IMR-90 (cell line): ENCODE data around the gene CABP4. TPM values are rescaled to one million over a fixed set of nuclear protein-coding genes. Genes with fewer than 3 reads are reported as not detected.

Experiments
- ATAC-seq: fragments of 200-7000 bp; cut with Tn5 transposase; 2 replicates; pipeline ENCODE4 v1.9.1; 2020; ENCODE audit warnings: low read depth, mild to moderate bottlenecking, moderate library complexity
- BruUV-seq: library from RNA; stranded (reverse); fragments of 400-500 nt; replicated peaks from 2 replicates; lab custom pipeline; 2021; lab: Mats Ljungman, UMichigan
- CTCF ChIA-PET: fragments of 300-600 bp; formaldehyde crosslinking; extraction: SDS; loops from one replicate; lab custom pipeline; 2021; ENCODE audit warnings: antibody characterized with exemption; lab: Yijun Ruan, JAX
- POLR2A ChIA-PET: fragments of 300-600 bp; sonication (Branson Sonifier 250); formaldehyde crosslinking; loops from one replicate; lab custom pipeline; 2022; ENCODE audit warnings: antibody characterized with exemption; ENCODE audit not compliant: unreplicated experiment; lab: Charles Lee
- DNase-seq: peaks from one replicate; pipeline ENCODE4 v3.0.0; 2013
- H2AFZ ChIP-seq: replicated peaks from 2 replicates; pipeline ENCODE3; 2013; ENCODE audit warnings: low read length, mild to moderate bottlenecking; ENCODE audit not compliant: poor library complexity
- H2AK5ac ChIP-seq: 2 replicates; pipeline ENCODE4 v1.6.1; 2013; ENCODE audit warnings: low read depth, low read length, inconsistent platforms
- H2AK9ac ChIP-seq: replicated peaks from 2 replicates; pipeline ENCODE3; 2013; ENCODE audit warnings: mild to moderate bottlenecking, low read depth, low read length, moderate library complexity; ENCODE audit not compliant: poor library complexity
- H2BK120ac ChIP-seq: 2 replicates; pipeline ENCODE4 v1.6.1; 2013; ENCODE audit warnings: low read depth, low read length, inconsistent platforms
- H2BK15ac ChIP-seq: 3 replicates; pipeline ENCODE4 v1.6.1; 2013; ENCODE audit warnings: low read depth, low read length, inconsistent platforms
- H2BK20ac ChIP-seq: 2 replicates; pipeline ENCODE4 v1.6.1; 2013; ENCODE audit warnings: low read depth, mild to moderate bottlenecking, inconsistent platforms, low read length, moderate library complexity
- H2BK5ac ChIP-seq: 2 replicates; pipeline ENCODE4 v1.6.1; 2013; ENCODE audit warnings: mild to moderate bottlenecking, low read depth, low read length, inconsistent platforms; ENCODE audit not compliant: poor library complexity, severe bottlenecking
- H3K14ac ChIP-seq: replicated peaks from 2 replicates; pipeline ENCODE4 v1.6.1; 2013; ENCODE audit warnings: low read depth, low read length, inconsistent platforms
- H3K18ac ChIP-seq: 2 replicates; pipeline ENCODE4 v1.6.1; 2013; ENCODE audit warnings: low read depth, low read length, control low read depth
- H3K23ac ChIP-seq: 2 replicates; pipeline ENCODE4 v1.6.1; 2013; ENCODE audit warnings: low read depth, low read length, inconsistent platforms
- H3K27ac ChIP-seq: 2 replicates; pipeline ENCODE4 v1.5.1; 2013; ENCODE audit warnings: mild to moderate bottlenecking, control low read depth, low read length; ENCODE audit not compliant: insufficient read depth
- H3K27me3 ChIP-seq: 2 replicates; pipeline ENCODE4 v1.6.1; 2013; ENCODE audit warnings: low read length; ENCODE audit not compliant: control insufficient read depth, insufficient read depth
- H3K36me3 ChIP-seq: 2 replicates; pipeline ENCODE4 v1.6.1; 2013; ENCODE audit warnings: low read length, mixed read lengths; ENCODE audit not compliant: control insufficient read depth, insufficient read depth
- H3K4ac ChIP-seq: 2 replicates; pipeline ENCODE4 v1.6.1; 2013; ENCODE audit warnings: low read depth, low read length, inconsistent platforms
- H3K4me1 ChIP-seq: 2 replicates; pipeline ENCODE4 v1.6.1; 2013; ENCODE audit warnings: low read length, mixed read lengths; ENCODE audit not compliant: control insufficient read depth, insufficient read depth
- H3K4me2 ChIP-seq: 2 replicates; pipeline ENCODE4 v1.6.1; 2013; ENCODE audit warnings: low read depth, mild to moderate bottlenecking, control low read depth, low read length, moderate library complexity
- H3K4me3 ChIP-seq: 2 replicates; pipeline ENCODE4 v1.5.1; 2013; ENCODE audit warnings: low read depth, mild to moderate bottlenecking, control low read depth, low read length, moderate library complexity; ENCODE audit not compliant: insufficient read depth
- H3K56ac ChIP-seq: 2 replicates; pipeline ENCODE4 v1.6.1; 2013; ENCODE audit warnings: low read length, inconsistent platforms; ENCODE audit not compliant: insufficient read depth; ENCODE audit errors: extremely low read depth
- H3K79me1 ChIP-seq, 2 experiments: 2 replicates each; pipeline ENCODE4 v1.6.1; 2013; ENCODE audit warnings: low read length in 2 of 2, inconsistent platforms in 1 of 2, low read depth in 1 of 2
- H3K9ac ChIP-seq: 2 replicates; pipeline ENCODE4 v1.6.1; 2013; ENCODE audit warnings: low read depth, low read length, control low read depth
- H3K9me1 ChIP-seq: 2 replicates; pipeline ENCODE4 v1.6.1; 2013; ENCODE audit warnings: low read length, inconsistent platforms; ENCODE audit not compliant: insufficient read depth
- H3K9me3 ChIP-seq: 2 replicates; pipeline ENCODE4 v1.6.1; 2013; ENCODE audit warnings: low read length; ENCODE audit not compliant: control insufficient read depth, insufficient read depth
- H4K20me1 ChIP-seq: 2 replicates; pipeline ENCODE4 v1.6.1; 2013; ENCODE audit warnings: low read length, inconsistent platforms; ENCODE audit not compliant: insufficient read depth
- H4K5ac ChIP-seq: 2 replicates; pipeline ENCODE4 v1.6.1; 2013; ENCODE audit warnings: mild to moderate bottlenecking, low read depth, low read length, control low read depth
- H4K8ac ChIP-seq, 2 experiments: 2 replicates each; pipeline ENCODE4 v1.6.1; 2013; ENCODE audit warnings: low read depth in 2 of 2, low read length in 2 of 2, control low read depth in 1 of 2, inconsistent platforms in 1 of 2
- H4K91ac ChIP-seq: 2 replicates; pipeline ENCODE4 v1.6.1; 2013; ENCODE audit warnings: low read depth, low read length, inconsistent platforms; ENCODE audit not compliant: insufficient read depth
- BHLHE40 ChIP-seq: fragments of 150-350 bp; IDR thresholded peaks from 2 replicates; pipeline ENCODE4 v1.6.1; 2016; ENCODE audit warnings: mild to moderate bottlenecking, low read depth, low read length
- CEBPB ChIP-seq: IDR thresholded peaks from 2 replicates; pipeline ENCODE4 v1.6.1; 2012; ENCODE audit warnings: low read depth, low read length, improper control_type of control experiment
- CHD1 ChIP-seq: IDR thresholded peaks from 2 replicates; pipeline ENCODE4 v1.6.1; 2012; ENCODE audit warnings: low read depth, low read length, improper control_type of control experiment
- ELK1 ChIP-seq: fragments of 150-350 bp; IDR thresholded peaks from 2 replicates; pipeline ENCODE4 v1.6.1; 2016; ENCODE audit warnings: low read depth, mild to moderate bottlenecking, low read length, moderate library complexity, borderline replicate concordance
- FOS ChIP-seq: fragments of 150-350 bp; IDR thresholded peaks from 2 replicates; pipeline ENCODE4 v1.6.1; 2016; ENCODE audit warnings: low read depth, low read length
- MAFK ChIP-seq: IDR thresholded peaks from 2 replicates; pipeline ENCODE4 v1.6.1; 2012; ENCODE audit warnings: low read depth, low read length, improper control_type of control experiment
- MAZ ChIP-seq: IDR thresholded peaks from 2 replicates; pipeline ENCODE4 v1.6.1; 2012; ENCODE audit warnings: low read depth, mild to moderate bottlenecking, low read length, improper control_type of control experiment, moderate library complexity, borderline replicate concordance
- MXI1 ChIP-seq: IDR thresholded peaks from 2 replicates; pipeline ENCODE4 v1.6.1; 2012; ENCODE audit warnings: low read depth, mild to moderate bottlenecking, low read length, moderate library complexity, borderline replicate concordance
- NFE2L2 ChIP-seq: fragments of 150-350 bp; IDR thresholded peaks from 2 replicates; pipeline ENCODE4 v1.6.1; 2016; ENCODE audit warnings: low read depth, mild to moderate bottlenecking, low read length
- POLR2A ChIP-seq: IDR thresholded peaks from 2 replicates; pipeline ENCODE4 v1.6.1; 2012; ENCODE audit warnings: mild to moderate bottlenecking, low read depth, low read length
- RAD21 ChIP-seq: IDR thresholded peaks from 2 replicates; pipeline ENCODE4 v1.6.1; 2012; ENCODE audit warnings: low read length, improper control_type of control experiment
- RCOR1 ChIP-seq: IDR thresholded peaks from 2 replicates; pipeline ENCODE4 v1.6.1; 2012; ENCODE audit warnings: mild to moderate bottlenecking, low read length, improper control_type of control experiment; ENCODE audit not compliant: insufficient replicate concordance
- RFX5 ChIP-seq: IDR thresholded peaks from 2 replicates; pipeline ENCODE4 v1.8.0; 2012; ENCODE audit warnings: low read depth, mild to moderate bottlenecking, low read length, moderate library complexity
- SMC3 ChIP-seq: fragments of 150-350 bp; IDR thresholded peaks from 2 replicates; pipeline ENCODE4 v1.6.1; 2016; ENCODE audit warnings: low read depth, mild to moderate bottlenecking, antibody characterized with exemption, low read length, moderate library complexity
- WGBS, 2 experiments: methylation state at CpG; one replicate each; pipeline versions ENCODE4 v1.1.5 to v1.1.7; 2013; ENCODE audit warnings: missing lambda C conversion rate in 2 of 2; ENCODE audit not compliant: insufficient read length in 1 of 2; ENCODE audit errors: extremely low coverage in 2 of 2; 5-methylcytosine and 5-hydroxymethylcytosine counted together
- dilution Hi-C: fragments of 300-500 bp; cut with HindIII; formaldehyde crosslinking; loops from one replicate; pipeline ENCODE4 v1.14.3; 2018; ENCODE audit warnings: low sequenced_read_pairs; ENCODE audit not compliant: unreplicated experiment
- in situ Hi-C: fragments of 300-500 bp; cut with MboI; formaldehyde crosslinking; loops from 3 replicates; pipeline ENCODE4 v1.14.3; 2019; ENCODE audit warnings: low sequenced_read_pairs, inconsistent platforms, mixed read lengths
- intact Hi-C: fragments of 100-400 bp; cut with micrococcal nuclease; formaldehyde crosslinking; loops from 2 replicates; pipeline ENCODE4 v1.10.0; 2022
- polyA plus RNA-seq, 3 experiments: library from polyadenylated mRNA; depleted of rRNA; stranded (reverse); fragments of >200 nt; gene quantifications; 2 replicates each; pipeline ENCODE4 v1.2.3, GENCODE V29; 2012; ENCODE audit warnings: low replicate concordance in 1 of 3
- total RNA-seq: library from RNA; depleted of rRNA; stranded (reverse); fragments of >200 nt; gene quantifications from 2 replicates; pipeline ENCODE4 v1.2.3, GENCODE V29; 2012
- TF ChIP-seq, protein P1 (sequence below): conservative IDR thresholded peaks from 2 replicates; pipeline ENCODE4 v1.5.1; 2012; ENCODE audit warnings: mild to moderate bottlenecking, low read depth, low read length, improper control_type of control experiment
- TF ChIP-seq, protein P2 (sequence below): fragments of 150-350 bp; IDR thresholded peaks from 2 replicates; pipeline ENCODE4 v1.6.1; 2017; ENCODE audit warnings: mild to moderate bottlenecking, antibody characterized with exemption, low read length, low read depth

Gene CABP4
- total and polyA plus RNA-seq, 2 of the 4 experiments (the other 2 are of a cell fraction) = not detected

DNA sequence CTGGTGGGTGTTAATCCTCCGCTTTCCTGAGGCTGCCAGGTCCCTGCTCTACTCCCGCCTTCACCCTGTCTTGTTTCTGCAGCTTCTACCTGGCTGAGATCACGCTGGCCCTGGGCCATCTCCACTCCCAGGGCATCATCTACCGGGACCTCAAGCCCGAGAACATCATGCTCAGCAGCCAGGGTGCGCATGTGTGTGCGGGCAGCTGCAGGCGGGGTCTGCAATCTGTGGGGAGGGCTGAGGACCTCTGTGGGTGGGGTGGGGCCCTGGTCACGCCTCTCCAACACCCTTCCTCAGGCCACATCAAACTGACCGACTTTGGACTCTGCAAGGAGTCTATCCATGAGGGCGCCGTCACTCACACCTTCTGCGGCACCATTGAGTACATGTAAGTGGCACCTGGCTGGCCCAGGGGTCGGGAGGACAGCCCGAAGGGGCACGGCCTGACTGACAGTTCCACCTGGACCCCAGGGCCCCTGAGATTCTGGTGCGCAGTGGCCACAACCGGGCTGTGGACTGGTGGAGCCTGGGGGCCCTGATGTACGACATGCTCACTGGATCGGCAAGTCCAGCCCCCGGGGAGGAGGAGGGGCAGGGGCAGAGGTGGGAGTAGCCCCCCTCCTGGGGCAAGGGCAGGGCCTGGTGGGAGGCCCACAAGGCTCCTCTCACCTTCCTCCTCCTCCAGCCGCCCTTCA lies 22.4 kb upstream of the CABP4 start:
- Histone ChIP-seq H3K18ac (no peak overlapping the region), H3K9me3 (no peaks in the 10 kb centered on the region), H3K4me1 (peaks cover 4% of the 10 kb centered on the region; the same call in 1 of the 2 replicates), H4K8ac (no peak overlapping the region), H2AK9ac (no peak overlapping the region), H2BK20ac (no peak overlapping the region), H3K23ac (no peak overlapping the region), H2BK120ac (no peak overlapping the region), H3K79me1 (peaks cover 11 to 25% of the 10 kb centered on the region in 2 experiments), H3K36me3 (peaks cover 36% of the 10 kb centered on the region), H2AFZ (no peak overlapping the region), H3K56ac (no peak overlapping the region), H3K14ac (no peak overlapping the region), H3K27me3 (no peaks in the 10 kb centered on the region), H3K4ac (no peak overlapping the region), H2AK5ac (no peak overlapping the region), H3K9ac (no peak overlapping the region), H3K27ac (no peak overlapping the region), H3K9me1 (peaks cover 3% of the 10 kb centered on the region; the same call in 1 of the 2 replicates), H3K4me2 (no peak overlapping the region), H2BK5ac (no peak overlapping the region), H3K4me3 (no peak overlapping the region), H2BK15ac (no peak overlapping the region), H4K20me1 (no peaks in the 10 kb centered on the region; the same call in 1 of the 2 replicates), H4K5ac (no peak overlapping the region), H4K91ac (no peak overlapping the region)
- no TSS peak for BruUV-seq
- ChIA-PET CTCF (no interaction called here), POLR2A (no interaction called here)
- intact Hi-C loops = no loop called here
- WGBS, 2 experiments = 95% methylated on average over 4 of the region's 22 CpGs; no CpG with 5 or more reads in 1 of the 2 experiments
- TF ChIP-seq CHD1 = no peak
- TF ChIP-seq, protein P1, sequence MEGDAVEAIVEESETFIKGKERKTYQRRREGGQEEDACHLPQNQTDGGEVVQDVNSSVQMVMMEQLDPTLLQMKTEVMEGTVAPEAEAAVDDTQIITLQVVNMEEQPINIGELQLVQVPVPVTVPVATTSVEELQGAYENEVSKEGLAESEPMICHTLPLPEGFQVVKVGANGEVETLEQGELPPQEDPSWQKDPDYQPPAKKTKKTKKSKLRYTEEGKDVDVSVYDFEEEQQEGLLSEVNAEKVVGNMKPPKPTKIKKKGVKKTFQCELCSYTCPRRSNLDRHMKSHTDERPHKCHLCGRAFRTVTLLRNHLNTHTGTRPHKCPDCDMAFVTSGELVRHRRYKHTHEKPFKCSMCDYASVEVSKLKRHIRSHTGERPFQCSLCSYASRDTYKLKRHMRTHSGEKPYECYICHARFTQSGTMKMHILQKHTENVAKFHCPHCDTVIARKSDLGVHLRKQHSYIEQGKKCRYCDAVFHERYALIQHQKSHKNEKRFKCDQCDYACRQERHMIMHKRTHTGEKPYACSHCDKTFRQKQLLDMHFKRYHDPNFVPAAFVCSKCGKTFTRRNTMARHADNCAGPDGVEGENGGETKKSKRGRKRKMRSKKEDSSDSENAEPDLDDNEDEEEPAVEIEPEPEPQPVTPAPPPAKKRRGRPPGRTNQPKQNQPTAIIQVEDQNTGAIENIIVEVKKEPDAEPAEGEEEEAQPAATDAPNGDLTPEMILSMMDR = no peak
- TF ChIP-seq, protein P2, sequence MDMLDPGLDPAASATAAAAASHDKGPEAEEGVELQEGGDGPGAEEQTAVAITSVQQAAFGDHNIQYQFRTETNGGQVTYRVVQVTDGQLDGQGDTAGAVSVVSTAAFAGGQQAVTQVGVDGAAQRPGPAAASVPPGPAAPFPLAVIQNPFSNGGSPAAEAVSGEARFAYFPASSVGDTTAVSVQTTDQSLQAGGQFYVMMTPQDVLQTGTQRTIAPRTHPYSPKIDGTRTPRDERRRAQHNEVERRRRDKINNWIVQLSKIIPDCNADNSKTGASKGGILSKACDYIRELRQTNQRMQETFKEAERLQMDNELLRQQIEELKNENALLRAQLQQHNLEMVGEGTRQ = no peak
- TF ChIP-seq SMC3 = no peak
- no peak for TF ChIP-seq RCOR1
- no peak for TF ChIP-seq MAZ
- TF ChIP-seq MAFK = no peak
- TF ChIP-seq CEBPB = no peak
- TF ChIP-seq BHLHE40 = no peak
- TF ChIP-seq RFX5 = no peak
- TF ChIP-seq NFE2L2 = no peak
- TF ChIP-seq POLR2A = no peak
- no peak for TF ChIP-seq ELK1
- no peak for TF ChIP-seq MXI1
- TF ChIP-seq FOS = no peak
- TF ChIP-seq RAD21 = no peak
- in situ Hi-C loops = no loop called here
- DNase-seq (no peak), ATAC-seq (no peak)
- dilution Hi-C loops = no loop called here
